Small intestine (tissue), 7 donors: ENCODE data around the gene LPXN. TPM values are rescaled to one million over a fixed set of nuclear protein-coding genes. Genes with fewer than 3 reads are reported as not detected.

ENCODE experiments used
- DNase-seq, 2 donors: peaks; one replicate each; pipeline versions ENCODE4 v3.0.0 to v3.0.0-alpha.2; 2013
- FAIRE-seq: peaks from 2 replicates; lab custom pipeline; 2012; peaks lifted over from hg19 to GRCh38; lab: Jason Lieb, UNC
- H3K27ac ChIP-seq, 3 donors: one replicate each; pipeline ENCODE4 v1.5.1; 2013; ENCODE audit warnings: low read length in 2 of 3, mild to moderate bottlenecking in 2 of 3, control low read depth in 1 of 3, inconsistent platforms in 1 of 3, low read depth in 1 of 3, moderate library complexity in 1 of 3
- H3K27me3 ChIP-seq, 3 donors: one replicate each; pipeline ENCODE4 v1.6.1; 2013; ENCODE audit warnings: low read length in 3 of 3, inconsistent platforms in 1 of 3; ENCODE audit not compliant: control insufficient read depth in 3 of 3, insufficient read depth in 3 of 3
- H3K36me3 ChIP-seq, 3 donors: one replicate each; pipeline ENCODE4 v1.6.1; 2013; ENCODE audit warnings: low read length in 3 of 3, inconsistent platforms in 1 of 3, low read depth in 1 of 3, mild to moderate bottlenecking in 1 of 3, moderate library complexity in 1 of 3; ENCODE audit not compliant: control insufficient read depth in 3 of 3, insufficient read depth in 2 of 3
- H3K4me1 ChIP-seq, 3 donors: one replicate each; pipeline ENCODE4 v1.6.1; 2013; ENCODE audit warnings: low read length in 2 of 3, inconsistent platforms in 1 of 3, low read depth in 1 of 3, mild to moderate bottlenecking in 1 of 3, moderate library complexity in 1 of 3; ENCODE audit not compliant: control insufficient read depth in 3 of 3, insufficient read depth in 2 of 3
- H3K4me3 ChIP-seq, 3 donors: one replicate each; pipeline ENCODE4 v1.5.1; 2013; ENCODE audit warnings: low read length in 3 of 3, control low read depth in 1 of 3, inconsistent platforms in 1 of 3, low read depth in 1 of 3, mild to moderate bottlenecking in 1 of 3, moderate library complexity in 1 of 3
- H3K9me3 ChIP-seq, 2 donors: one replicate each; pipeline ENCODE4 v1.6.1; 2013; ENCODE audit warnings: low read depth in 1 of 2, low read length in 1 of 2; ENCODE audit not compliant: control insufficient read depth in 2 of 2, insufficient read depth in 1 of 2
- WGBS, 3 donors: extraction: QIAGEN DNeasy Blood & Tissue Kit; methylation state at CpG; one replicate each; pipeline ENCODE4 v1.1.7; 2013; 5-methylcytosine and 5-hydroxymethylcytosine counted together
- polyA plus RNA-seq, 4 donors: library from polyadenylated mRNA; stranded (reverse) in 3 of 4; unstranded in 1 of 4; fragments of 200-250 nt in 3 of 4; fragments of 120-200 nt in 1 of 4; gene quantifications; one replicate each; pipeline versions ENCODE4 v1.2.1 to v1.2.3, GENCODE V29; 2013
- donor health status: healthy with polysubstance abuse.
- donor health status: control.
- donor health status: control.
- donor health status: Bipolar disorder and iron deficiency.
- donor health status: healthy.

The LPXN gene
- polyA plus RNA-seq, 4 donors: 5.3 to 14.0 (median 8.6) TPM

GRCh38 chr11:58562375-58562800 is 13.3 kb downstream of the LPXN start:
- Histone ChIP-seq H3K9me3 (no peaks in the 10 kb centered on the region), H3K27me3 (no peaks in the 10 kb centered on the region), H3K4me3 (no peak overlapping the region), H3K4me1 (peaks cover 3 to 29% (median 4%) of the 10 kb centered on the region in 3 donors), H3K27ac (peak overlapping the region; percentile 56 to 91 (median 79)), H3K36me3 (peaks cover 0 to 10% (median 0%) of the 10 kb centered on the region in 3 donors)
- FAIRE-seq: no peak
- DNase-seq: peak; percentile 49 to 79

DNA sequence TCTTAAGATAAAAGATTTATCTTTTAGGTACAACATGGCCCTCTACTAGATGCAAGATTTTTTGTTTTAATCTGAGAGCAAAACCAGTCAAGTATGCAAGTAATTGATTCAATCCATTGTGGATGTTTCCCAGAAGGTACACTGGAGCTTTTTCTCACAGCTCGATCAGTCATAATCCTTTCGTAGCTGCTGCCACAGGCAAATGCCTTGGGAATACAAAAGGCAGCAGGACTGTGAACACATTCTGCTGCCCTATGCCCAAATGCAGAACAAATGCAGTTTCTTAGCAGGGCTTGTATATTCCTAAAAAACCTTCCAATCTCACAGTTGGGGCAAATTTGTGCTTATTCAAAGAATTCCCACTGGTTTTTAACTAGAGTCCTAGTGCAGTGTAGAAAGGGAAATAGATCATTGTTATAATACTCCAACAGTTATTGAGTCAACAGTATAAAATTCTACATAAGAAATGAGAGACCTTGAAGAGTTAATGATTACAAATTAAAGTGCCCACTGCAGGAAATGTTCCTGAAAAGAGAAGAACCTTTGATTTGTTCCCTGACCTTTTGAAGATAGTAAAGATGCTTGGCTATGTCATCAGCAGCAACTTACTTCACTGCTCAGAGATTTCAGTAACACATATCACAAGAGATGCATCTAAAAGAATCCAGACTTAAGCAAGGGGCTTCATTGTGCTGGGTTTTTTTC is 14.1 kb downstream of the LPXN start:
- Histone ChIP-seq H3K27ac (peak overlapping the region; percentile 25 to 91 (median 64)), H3K9me3 (no peaks in the 10 kb centered on the region), H3K36me3 (peaks cover 0 to 10% (median 0%) of the 10 kb centered on the region in 3 donors), H3K27me3 (no peaks in the 10 kb centered on the region), H3K4me3 (no peak overlapping the region), H3K4me1 (peaks cover 3 to 29% (median 4%) of the 10 kb centered on the region in 3 donors)
- DNase-seq (peak; percentile 73 to 78), FAIRE-seq (no peak)
- WGBS, 3 donors: 11 to 55% (median 37%) methylated on average over 2 of the region's 2 CpGs

DNA sequence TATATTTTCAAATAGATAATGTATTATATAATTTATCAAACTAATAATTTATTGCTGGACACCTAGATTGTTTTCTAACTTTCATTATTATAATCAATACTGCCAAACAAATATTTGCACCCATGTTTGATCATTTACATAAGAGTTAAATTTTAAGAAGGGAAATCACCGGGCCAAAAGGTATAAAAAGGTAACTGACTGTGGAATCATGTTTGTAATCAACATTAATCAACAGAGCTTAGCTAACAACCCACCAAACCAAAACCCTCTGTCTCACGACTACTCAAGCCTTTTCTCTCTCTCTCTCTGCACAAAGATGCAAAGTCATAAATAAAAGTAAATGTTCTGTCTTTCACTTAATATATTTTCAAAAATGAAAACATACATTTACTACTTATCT is 14.8 kb downstream of the LPXN start:
- Histone ChIP-seq H3K27me3 (no peaks in the 10 kb centered on the region), H3K4me3 (no peak overlapping the region), H3K36me3 (peaks cover 0 to 10% (median 0%) of the 10 kb centered on the region in 3 donors), H3K9me3 (no peaks in the 10 kb centered on the region), H3K27ac (peak overlapping the region in 1 of 3 donors; percentile 91), H3K4me1 (peaks cover 3 to 29% (median 4%) of the 10 kb centered on the region in 3 donors)
- FAIRE-seq (no peak), DNase-seq (no peak)
- WGBS, 3 donors: 12 to 59% (median 23%) methylated on average over 2 of the region's 2 CpGs

DNA sequence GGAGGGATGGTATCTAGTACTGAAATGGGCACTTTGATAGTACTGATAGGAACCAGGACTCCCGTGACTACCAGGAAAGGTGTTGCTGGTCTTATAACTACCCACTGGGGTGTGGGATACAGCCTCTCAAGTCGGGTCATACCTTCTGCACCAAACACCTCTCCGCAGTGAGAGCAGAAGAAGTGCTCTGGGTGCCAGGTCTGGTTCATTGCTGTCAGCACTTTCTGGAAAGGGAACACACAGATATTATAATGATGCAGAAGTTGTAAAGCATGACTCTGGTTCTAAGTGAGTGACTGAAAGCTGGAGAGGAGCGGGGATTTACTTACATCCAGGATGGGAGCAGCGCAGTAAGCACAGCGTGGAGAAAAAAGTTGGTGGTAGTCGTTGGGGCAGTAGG is 26.0 kb downstream of the LPXN start:
- no peaks in the 10 kb centered on the region for H3K9me3 ChIP-seq
- no peak for DNase-seq
- 95 to 99% (median 97%) methylated on average over 7 of the region's 7 CpGs for WGBS, 3 donors
- no peak overlapping the region for H3K4me3 ChIP-seq
- no peaks in the 10 kb centered on the region for H3K4me1 ChIP-seq
- no peaks in the 10 kb centered on the region for H3K27me3 ChIP-seq
- FAIRE-seq: no peak
- H3K36me3 ChIP-seq: peaks cover 21 to 29% (median 22%) of the 10 kb centered on the region in 3 donors
- H3K27ac ChIP-seq: no peak overlapping the region

- no peak for DNase-seq
- no peaks in the 10 kb centered on the region for H3K4me1 ChIP-seq
- WGBS, 3 donors: 73 to 83% (median 82%) methylated on average over 1 of the region's 1 CpG
- no peaks in the 10 kb centered on the region for H3K9me3 ChIP-seq
- no peak overlapping the region for H3K4me3 ChIP-seq
- H3K27ac ChIP-seq: no peak overlapping the region
- peaks cover 13 to 24% (median 15%) of the 10 kb centered on the region in 3 donors for H3K36me3 ChIP-seq
- H3K27me3 ChIP-seq: no peaks in the 10 kb centered on the region
- FAIRE-seq: no peak
These were observed 28.8 kb downstream of the LPXN start for GRCh38 chr11:58546841-58547240.

DNA sequence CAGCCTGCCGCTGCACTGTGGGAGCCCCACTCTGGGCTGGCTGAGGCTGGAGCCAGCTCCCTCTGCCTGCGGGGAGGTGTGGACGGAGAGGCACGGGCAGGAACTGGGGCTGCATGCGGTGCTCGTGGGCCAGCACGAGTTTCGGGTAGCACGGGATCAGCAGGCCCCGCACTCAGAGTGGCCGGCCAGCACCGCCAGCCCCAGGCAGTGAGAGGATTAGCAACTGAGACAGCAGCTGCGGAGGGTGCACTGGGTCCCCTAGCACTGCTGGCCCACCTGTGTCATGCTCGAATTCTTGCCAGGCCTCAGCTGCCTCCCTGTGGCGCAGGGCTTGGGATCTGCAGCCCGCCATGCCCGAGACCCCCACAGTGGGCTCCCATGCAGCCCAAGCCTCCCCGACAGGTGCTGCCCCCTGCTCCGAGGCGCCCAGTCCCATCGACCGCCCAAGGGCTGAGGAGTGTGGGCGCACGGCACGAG is 43.8 kb downstream of the LPXN start:
- Histone ChIP-seq H3K27me3 (no peaks in the 10 kb centered on the region), H3K9me3 (peaks cover 0 to 3% of the 10 kb centered on the region in 2 donors), H3K36me3 (peaks cover 6 to 24% (median 9%) of the 10 kb centered on the region in 3 donors), H3K4me1 (no peaks in the 10 kb centered on the region), H3K27ac (no peak overlapping the region), H3K4me3 (no peak overlapping the region)
- DNase-seq (no peak), FAIRE-seq (no peak)
- WGBS, 3 donors: 93 to 97% (median 94%) methylated on average over 25 of the region's 25 CpGs

DNA sequence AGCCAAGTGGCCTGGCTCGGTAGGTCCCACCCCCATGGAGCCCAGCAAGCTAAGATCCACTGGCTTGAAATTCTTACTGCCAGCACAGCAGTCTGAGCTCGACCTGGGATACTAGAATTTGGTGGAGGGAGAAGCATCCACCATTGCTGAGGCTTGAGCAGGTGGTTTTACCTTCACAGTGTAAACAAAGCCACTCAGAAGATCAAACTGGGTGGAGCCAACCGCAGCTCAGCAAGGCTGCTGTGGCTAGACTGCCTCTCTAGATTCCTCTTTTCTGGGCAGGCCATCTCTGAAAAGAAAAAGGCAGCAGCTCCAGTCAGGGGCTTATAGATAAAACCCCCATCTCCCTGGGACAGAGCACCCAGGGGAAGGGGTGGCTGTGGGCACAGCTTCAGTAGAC is 45.4 kb downstream of the LPXN start:
- H3K27me3 ChIP-seq: no peaks in the 10 kb centered on the region
- no peak for FAIRE-seq
- H3K4me3 ChIP-seq: no peak overlapping the region
- H3K27ac ChIP-seq: no peak overlapping the region
- H3K36me3 ChIP-seq: peaks cover 6 to 24% (median 9%) of the 10 kb centered on the region in 3 donors
- no peaks in the 10 kb centered on the region for H3K4me1 ChIP-seq
- no peak for DNase-seq
- 68 to 81% (median 76%) methylated on average over 3 of the region's 3 CpGs for WGBS, 3 donors
- peaks cover 0 to 3% of the 10 kb centered on the region in 2 donors for H3K9me3 ChIP-seq

DNA sequence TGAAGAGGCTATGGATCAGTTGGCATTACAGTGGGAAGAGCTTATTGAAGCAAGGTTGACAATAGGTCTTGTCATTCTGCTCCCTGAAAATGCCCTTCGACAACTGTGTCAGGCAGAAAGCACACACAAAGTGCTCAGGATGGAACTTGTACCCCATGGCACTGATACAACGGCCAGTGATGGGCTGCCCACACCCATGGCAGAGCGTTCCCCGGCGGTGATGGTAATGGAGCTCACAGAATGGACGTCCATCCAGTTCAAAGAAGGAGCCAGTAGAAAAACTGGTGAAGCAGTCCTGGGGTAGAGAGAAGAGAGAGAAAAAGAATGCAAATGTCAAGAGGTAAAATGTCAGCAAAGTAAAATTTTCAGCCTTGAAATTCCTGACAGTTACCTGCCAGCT is 48.2 kb downstream of the LPXN start:
- no peak overlapping the region for H3K27ac ChIP-seq
- FAIRE-seq (no peak), DNase-seq (no peak)
- H3K36me3 ChIP-seq: peaks cover 6 to 20% (median 9%) of the 10 kb centered on the region in 3 donors
- no peaks in the 10 kb centered on the region for H3K27me3 ChIP-seq
- peaks cover 0 to 3% of the 10 kb centered on the region in 2 donors for H3K9me3 ChIP-seq
- 93 to 94% (median 93%) methylated on average over 6 of the region's 6 CpGs for WGBS, 3 donors
- H3K4me1 ChIP-seq: no peaks in the 10 kb centered on the region
- no peak overlapping the region for H3K4me3 ChIP-seq
